Eye (tissue), 1 donor: ENCODE measurements around the gene VWDE.
"Not testable (repeated sequence)": the region's sequence is repeated elsewhere in the genome, so short reads cannot be mapped to it uniquely, and the experiment has no call there.

Experiments
- DNase-seq: peaks from one replicate; pipeline ENCODE4 v3.0.0-alpha.2; 2015

The VWDE gene

DNA sequence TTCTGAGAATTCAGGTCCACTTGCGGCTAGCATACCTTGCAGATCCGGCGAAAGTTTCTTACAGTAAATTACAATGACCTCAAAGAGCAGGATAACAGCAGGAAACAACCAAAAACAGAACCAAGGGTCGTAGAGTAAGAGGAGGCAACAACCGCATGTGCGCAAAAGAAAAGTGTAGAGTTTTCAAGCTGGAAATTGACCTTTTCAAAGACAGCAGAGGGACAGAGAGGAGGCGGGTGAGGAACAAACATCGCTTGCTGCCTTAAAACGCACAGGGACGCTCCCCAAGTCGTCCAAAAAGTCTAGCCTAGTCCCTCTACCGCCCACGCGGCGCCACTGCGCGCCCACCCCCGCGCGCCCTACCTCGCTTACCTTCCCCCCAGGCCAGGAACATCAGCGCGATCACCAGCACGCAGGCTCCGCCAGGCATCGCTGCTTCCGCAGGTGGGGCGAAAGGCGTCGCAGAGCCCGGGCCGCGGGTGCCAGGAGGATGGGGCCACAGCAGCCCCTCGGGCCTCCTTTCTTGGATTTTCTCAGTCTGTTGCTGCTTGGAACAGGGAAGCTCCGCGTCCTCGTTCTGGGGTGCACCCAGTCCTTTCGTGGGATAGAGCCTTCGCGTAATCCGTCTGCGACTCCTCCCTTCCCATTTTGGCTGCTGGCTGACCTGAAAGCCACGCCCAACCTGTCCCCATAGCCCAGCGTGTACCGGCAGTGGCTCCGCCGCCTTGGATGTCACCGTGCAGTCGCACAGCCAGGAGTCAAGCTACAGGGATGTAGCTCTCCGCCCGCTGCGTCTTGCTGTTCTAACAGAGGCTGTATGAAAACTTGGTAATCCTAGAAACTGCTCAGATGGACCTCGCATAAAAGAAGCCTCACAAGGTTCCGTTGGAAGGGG lies at the start of gene VWDE:
VWDE (minus strand) TSS at position 579 of the 895 bp plus-strand sequence; CDS start at position 430, 149 bp downstream.
- DNase-seq: peak; percentile 71

DNA sequence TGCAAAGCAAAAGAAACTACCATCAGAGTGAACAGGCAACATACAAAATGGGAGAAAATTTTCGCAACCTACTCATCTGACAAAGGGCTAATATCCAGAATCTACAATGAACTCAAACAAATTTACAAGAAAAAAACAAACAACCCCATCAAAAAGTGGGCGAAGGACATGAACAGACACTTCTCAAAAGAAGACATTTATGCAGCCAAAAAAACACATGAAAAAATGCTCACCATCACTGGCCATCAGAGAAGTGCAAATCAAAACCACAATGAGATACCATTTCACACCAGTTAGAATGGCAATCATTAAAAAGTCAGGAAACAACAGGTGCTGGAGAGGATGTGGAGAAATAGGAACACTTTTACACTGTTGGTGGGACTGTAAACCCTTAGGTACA lies 49.5 kb upstream of the VWDE start:
- not testable (repeated sequence) for DNase-seq

DNA sequence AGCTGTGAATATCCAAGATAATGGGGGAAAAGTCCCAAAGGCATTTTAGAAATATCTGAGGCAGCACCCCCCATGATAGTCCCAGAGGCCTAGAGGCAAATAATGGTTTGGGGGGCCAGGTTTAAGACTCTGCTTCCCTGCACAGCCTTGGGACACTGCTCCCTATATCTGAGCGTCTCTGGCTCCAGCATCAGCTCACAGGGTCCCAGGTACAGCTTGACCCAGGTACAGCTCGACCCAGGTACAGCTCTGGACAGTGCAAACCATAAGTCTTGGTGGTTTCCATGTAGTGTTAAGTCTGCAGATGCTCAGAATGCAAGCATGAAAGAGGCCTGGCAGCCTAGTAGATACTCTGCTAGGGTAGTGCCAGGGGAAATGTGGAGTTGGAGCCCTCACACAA lies 47.0 kb upstream of the VWDE start:
- DNase-seq: no peak

DNA sequence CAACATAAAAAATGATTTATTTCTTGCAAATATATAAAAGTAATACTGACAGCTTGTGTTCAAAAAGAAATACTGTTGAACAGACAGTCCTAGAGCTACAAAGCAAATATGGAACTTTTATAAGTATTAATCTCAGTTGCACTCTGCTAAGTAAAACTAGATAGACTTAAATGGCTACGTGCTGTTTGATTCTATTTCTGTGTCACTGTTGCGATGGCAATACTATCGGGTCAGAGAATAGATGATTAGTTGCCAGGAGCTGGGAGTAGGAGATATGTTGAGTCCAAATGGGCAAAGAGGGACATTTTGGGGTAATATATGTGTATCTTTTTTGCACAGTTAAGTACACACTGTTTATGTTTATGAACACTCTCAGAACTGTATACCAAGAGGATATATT lies 41.1 kb upstream of the VWDE start:
- DNase-seq: no peak

DNA sequence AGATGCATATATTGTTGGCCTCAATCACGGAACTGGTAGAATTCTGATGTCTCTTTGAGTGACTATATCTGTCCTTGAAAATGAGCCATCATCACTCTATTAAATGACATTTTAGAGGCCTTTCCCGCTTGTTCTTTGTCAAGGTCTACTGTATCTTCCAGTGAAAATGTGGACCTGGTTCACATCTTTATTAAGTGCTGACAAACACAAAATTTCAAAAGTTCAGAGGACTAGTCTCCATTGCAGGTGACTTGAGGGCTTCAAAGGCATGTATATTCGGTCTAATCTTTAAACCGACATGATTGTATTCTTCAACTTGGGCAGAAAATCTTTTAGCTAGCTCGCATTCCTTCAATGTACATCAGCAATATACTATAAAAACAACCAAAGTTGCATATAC lies 36.6 kb upstream of the VWDE start:
- DNase-seq: no peak

DNA sequence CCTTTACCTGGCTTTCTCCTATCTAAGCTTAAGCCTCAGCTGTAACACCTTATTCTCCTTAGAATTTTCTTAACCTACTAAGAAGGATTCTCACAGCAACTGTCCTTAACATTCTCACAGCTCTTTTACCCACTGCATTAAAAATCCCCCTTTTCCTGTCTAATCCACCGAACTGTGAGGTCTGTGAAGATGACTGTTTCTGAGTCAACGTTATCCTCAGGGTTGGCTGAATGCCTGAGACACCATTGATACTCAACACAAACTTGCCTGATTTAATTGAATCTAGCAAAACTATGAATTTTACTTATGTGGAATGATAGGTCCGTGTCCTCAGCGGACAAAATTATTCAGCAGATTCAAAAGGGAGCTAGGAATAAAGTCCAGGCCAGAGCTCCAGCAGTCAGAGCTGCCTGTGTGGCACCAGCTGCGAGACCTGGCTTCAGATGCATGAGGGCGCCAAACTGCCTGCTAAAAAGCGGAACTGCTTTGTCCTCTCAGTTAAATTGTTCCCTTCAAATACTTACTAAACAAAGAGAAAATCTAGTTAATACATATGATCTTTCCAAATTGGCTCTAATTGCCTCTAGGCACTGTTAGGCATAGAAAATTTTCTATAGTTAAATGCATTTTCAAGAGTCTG lies 33.4 kb upstream of the VWDE start:
- peak; percentile 39 for DNase-seq

DNA sequence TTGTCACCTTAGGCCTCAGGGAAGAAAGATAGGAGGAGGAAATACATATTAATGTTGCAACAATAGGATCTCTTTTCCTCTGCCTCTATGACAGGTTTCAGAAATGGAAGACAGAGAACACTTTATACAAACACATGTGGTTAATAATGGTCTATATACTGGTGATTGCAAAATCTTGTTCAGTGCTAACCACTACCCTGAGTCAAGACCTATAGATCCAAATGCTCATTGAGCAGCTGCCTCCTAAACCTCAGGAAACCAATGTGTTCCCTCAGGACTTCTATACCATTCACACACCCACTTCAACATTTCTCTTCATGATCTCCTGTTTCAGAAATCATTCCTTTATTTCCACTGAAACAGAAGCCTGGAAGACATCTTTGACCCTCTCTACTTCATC lies 32.5 kb upstream of the VWDE start:
- DNase-seq: no peak

DNA sequence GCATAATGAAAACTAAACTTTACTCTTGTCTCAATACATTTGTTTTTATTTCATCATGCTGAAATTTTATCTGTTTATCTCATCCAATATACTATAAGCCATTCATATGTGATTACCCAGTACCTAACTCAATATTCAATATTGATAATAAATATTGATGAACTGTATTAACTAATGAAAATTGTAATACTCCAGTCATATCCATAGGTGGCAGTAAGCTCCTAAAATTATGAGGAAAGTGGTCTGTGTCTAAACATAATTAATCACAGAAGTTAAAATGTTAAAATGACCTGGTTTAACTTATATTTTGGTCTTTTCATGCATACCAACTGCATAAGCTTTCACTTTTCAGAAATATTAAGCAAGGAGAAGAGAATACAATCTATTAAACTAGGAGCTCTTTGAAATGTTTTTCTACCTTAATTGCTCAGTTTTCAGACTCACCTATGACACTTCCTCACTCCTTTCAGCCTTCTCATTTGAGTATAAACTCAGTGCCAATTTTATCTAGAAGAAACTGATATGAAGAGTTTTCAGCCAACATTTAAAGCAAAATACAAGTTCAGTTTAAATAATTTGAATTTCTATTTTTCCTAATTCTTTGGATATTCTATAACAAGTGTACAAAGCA lies 30.5 kb upstream of the VWDE start:
- DNase-seq: no peak

DNA sequence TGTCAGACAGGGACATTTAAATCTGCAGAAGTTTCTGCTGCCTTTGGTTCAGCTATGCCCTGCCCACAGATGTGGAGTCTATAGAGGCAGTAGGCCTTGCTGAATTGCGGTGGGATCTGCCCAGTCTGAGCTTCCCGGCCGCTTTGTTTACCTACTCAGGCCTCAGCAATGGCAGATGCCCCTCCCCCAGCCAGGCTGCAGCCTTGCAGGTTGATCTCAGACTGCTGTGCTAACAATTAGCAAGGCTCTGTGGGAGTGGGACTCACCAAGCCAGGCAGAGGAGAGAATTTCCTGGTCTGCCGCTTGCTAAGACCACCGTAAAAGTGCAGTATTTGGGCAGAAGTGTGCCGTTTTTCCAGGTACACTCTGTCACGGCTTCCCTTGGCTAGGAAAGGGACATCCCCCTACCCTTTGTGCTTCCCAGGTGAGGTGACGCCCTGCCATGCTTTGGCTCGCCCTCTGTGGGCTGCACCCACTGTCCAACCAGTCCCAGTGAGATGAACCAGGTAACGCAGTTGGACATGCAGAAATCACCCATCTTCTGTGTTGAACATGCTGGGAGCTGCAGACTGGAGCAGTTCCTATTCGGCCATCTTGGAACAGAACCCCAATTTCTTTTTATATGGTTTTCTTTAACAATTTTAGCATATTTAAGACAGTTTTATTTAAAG lies 28.4 kb upstream of the VWDE start:
- DNase-seq: no peak

DNA sequence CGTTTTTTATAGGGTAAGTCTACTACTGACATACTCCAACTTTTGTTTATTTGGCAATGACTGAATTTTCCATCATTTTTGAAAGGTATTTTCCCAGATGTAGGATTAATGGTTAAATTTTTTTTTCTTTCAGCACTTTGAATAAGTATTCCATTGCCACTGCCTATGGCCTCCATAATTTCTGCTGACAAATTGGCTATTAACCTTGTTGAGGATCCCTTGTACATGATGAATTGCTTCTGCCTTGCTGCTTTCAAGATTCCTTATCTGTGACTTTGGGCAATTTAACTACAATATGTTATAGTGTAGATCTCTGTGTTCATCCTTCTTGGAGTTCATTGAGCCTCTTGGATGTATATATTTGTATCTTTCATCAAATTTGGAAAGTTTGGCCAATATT lies 21.6 kb upstream of the VWDE start:
- no peak for DNase-seq

DNA sequence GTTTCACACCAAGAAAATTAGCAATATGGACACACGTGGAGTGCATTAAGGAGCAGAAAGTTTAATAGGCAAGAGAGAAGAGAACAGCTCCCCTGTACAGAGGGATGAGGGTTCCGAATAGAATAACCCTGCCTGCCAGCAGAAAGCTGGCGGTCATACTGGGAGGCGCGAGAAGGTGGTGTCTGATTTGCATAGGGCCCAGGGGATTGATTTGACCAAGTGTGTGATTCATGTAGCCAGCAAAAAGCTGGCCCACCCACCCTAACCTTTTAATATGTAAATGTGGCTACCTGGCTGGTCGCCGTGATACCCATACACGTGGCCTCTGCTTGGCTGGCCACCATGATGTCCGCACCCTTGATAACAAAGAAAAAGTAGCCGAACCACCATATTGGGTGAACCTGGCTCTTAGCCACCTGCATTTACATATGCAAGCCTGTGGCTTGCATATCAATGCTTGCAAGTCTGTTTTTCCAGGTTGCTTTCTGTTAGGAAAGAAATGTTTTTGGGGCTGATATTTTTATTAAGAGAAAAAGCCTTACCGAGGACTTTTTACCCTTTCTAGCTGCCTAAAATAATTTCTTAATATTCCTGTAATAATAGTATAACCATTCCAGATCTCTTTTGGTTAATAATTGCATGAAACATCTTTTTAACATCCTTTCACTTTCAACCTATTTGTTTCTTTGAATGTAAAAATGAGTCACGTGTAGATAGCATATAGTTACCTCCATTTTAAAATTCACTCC lies 20.5 kb upstream of the VWDE start:
- no peak for DNase-seq

DNA sequence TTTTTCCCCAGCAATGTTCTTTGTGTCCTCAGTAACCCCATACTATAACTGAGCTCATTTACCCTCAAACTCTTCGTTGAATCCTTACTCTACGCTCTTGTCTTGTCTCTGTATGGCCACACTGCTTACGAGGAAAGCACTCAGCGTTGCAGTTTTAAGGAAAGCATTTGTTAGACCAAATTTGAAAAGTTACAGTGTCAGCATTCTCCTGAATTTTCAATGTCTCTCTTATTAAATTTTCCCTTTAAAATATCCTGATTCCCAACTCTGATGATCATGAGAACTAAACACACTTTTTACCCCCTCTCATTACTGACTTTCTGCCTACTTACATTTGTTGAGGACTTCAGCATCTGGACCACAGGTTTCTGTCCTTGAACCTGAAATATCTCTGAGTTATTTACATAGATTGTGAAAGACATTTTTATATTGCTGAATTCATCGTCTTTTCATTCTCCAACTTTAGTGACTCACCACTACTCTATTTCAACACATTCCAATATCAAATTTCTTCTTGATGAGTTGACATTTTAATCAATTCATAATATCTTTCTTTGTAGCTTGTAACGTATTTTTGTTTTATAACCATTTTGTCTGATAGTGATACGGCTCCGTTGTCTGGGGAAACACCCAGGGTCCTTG lies 19.8 kb upstream of the VWDE start:
- DNase-seq: no peak

DNA sequence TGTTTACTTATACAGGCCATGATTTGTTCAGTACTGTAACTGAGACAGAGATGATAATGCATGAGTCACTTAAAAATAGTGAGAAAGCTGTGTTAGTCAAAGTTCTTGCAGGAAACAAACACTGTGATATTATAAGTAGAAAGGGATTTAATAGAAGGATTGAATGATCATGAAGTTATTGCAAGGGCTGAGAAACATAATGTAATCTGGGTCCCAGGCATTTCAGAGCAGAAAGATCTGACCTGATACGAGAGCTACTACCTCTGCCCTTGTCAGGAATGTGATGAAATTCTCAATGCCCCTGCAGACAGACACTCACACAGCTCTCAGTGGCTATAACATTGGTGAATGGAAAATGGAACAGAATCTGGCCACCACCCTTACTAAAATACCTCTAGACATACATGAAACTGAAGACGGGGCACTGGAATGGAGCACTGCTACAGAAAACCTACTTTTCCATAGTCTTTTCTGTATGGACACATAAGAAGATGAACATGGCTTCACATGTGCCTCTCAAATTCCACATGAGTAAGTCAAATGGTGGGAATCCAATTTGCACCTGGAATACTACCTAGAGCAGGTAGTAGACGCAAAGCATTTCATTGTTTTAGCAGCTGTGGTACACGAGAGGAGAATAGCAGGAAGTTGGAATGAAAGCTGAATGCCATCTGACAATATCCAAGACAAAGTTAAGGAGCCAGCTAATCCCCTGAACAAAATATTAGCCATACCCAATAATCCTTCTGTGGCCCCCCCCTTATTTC lies 19.1 kb upstream of the VWDE start:
- no peak for DNase-seq

DNA sequence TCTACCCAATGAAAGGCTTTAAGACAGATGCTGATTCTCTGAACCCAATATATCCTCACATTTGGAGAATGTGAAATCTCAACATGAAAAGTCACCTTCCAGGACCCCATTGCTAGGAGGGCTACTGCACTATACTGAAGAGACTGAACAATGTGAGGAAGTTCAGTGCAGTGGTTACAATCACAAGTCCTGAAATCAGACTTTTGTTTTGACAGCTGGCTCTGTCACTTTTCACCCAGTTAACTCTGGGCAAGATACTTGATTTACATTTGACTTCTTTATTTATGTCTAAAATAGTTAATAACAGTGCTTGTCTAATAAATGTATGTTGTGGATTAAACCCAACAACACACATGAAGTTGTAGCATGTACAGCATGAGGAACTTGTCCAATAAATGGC lies 14.8 kb upstream of the VWDE start:
- no peak for DNase-seq

DNA sequence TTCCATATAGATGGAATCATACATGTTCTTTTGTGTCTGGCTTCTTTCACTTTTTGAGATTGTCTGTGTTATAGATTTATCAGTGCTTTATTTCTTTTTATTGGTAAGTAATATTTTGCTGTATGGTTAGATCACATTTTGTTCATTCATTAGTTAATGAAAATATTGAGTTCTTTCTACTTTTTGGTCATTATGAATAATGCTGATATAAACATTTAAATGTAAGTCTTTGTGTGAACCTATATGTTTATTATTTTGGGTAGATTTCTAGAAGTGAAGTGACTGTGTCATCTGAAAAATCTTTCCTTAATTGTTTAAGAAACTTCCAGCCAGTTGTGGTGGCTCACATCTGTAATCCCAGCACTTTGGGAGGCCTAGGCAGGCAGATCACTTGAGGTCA lies 11.4 kb upstream of the VWDE start:
- no peak for DNase-seq

DNA sequence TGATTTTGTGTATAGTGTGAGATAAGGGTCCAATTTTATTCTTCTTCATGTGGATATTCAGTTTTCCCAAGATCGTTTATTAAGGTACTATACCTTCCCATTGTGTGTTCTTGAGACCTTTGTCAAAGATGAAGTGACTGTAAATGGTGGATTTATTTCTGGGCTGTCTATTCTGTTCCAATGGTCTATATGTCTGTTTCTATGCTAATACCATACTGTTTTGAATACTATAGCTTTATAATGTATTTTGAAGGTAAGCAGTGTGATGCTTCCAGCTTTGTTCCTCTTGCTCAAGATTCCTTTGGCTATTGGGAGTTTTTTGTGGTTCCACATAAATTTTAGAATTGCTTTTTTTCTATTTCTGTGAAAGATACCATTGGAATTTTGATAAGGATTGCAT lies 8.7 kb upstream of the VWDE start:
- no peak for DNase-seq

DNA sequence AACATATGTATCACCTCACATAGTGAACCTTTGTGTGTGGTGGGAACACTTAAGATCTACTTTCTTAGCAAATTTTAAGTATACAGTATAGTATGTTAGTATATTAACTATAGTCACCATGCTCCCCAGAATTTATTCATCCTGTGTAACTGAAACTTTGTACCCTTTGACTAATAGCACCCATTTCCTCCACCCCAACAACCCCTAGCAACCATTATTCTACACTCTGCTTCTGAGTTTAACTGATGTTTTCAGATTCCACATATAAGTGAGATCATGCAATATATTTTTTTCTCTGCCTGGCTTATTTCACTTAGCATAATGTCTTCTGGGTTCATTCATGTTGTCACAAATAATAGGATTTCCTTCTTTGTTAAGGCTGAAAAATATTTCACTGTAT lies 6.9 kb upstream of the VWDE start:
- no peak for DNase-seq

DNA sequence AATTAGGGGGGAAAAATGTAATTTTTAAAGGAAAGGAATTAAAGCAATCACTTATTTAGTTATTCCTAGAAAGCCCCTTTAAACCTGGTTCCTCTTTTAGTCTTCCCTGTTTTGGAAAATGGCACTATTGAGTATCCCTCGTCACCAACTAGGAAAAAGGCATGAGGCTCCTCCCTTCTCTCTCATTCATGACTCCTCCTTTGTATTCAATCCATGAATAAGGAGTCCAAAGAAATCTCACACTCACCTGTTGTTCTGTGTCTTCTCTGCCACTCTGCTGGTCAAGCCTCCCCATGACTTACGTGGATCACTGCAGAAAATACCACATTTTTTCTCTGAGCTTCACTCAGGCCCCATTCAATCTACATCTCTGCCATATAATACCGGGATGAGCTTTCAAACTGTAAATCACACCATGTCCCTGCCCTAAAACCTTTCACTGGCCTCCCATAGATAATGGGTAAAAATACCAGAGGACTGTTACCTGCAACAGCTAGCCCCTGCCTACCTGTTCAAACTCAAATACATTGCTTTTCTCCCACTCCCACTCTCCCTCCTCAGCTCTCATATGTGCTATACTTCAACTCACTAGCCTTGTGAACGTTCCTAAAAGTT lies 5.5 kb upstream of the VWDE start:
- DNase-seq: no peak

DNA sequence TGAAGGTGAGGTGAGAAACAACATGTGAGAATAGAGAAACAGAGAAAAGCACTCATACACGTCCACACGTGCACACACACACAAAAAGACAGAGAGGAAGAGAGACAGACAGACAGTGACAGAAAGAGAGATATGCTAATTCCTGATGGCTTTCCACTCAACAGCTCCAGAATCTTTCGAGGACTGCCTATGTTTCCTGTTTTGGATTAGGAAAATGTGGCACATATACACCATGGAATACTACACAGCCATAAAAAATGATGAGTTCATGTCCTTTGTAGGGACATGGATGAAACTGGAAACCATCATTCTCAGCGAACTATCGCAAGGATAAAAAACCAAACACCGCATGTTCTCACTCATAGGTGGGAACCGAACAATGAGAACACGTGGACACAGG lies 4.0 kb upstream of the VWDE start:
- DNase-seq: not testable (repeated sequence)

DNA sequence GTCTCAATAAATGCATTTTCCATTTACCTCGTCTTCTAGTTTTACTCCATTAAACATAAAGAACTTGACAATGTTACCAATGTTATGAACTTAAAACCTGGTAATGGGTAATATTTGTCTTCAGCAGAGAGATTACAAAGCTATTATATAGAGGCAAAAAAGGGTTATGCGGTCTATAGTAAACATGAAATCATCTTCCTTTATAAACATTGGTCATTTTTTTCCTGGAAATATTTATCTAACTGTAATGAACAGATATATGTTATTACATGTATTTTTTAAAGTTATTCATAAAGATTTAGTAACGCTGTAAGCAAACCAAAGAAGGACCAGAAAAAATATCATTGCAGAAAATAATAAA lies 1.3 kb downstream of the VWDE start:
- DNase-seq: no peak
